GM12878 (cell line): ENCODE results near the gene PIEZO2. TPM values are rescaled to one million over a fixed set of nuclear protein-coding genes. Genes with fewer than 3 reads are reported as not detected.

Experiments
- ATAC-seq: fragments of 200-7000 bp; cut with Tn5 transposase; 3 replicates; pipeline ENCODE4 v1.9.1; 2020; ENCODE audit warnings: mild to moderate bottlenecking, moderate library complexity
- BruUV-seq: library from RNA; stranded (reverse); fragments of 400-500 nt; replicated peaks from 2 replicates; lab custom pipeline; 2021; lab: Mats Ljungman, UMichigan
- CTCF ChIA-PET: fragments of 300-600 bp; sonication (Branson Sonifier 250); formaldehyde crosslinking; extraction: SDS; loops from one replicate; lab custom pipeline; 2021; ENCODE audit warnings: inconsistent platforms; lab: Yijun Ruan, JAX
- POLR2A ChIA-PET: fragments of 350-600 bp; formaldehyde crosslinking; extraction: SDS; loops from one replicate; lab custom pipeline; 2021; ENCODE audit warnings: inconsistent platforms; lab: Charles Lee
- RAD21 ChIA-PET: fragments of 300-600 bp; sonication (Branson Sonifier 250); formaldehyde crosslinking; loops from one replicate; lab custom pipeline; 2023; ENCODE audit warnings: antibody characterized with exemption; ENCODE audit not compliant: unreplicated experiment; lab: Charles Lee
- SMC1A ChIA-PET: fragments of 300-600 bp; sonication (Branson Sonifier 250); formaldehyde crosslinking; loops from one replicate; lab custom pipeline; 2023; ENCODE audit not compliant: unreplicated experiment, uncharacterized antibody; lab: Charles Lee
- DNase-seq: peaks from one replicate; pipeline ENCODE4 v3.0.0-alpha.2; 2011; ENCODE audit warnings: low read depth, low spot score
- FAIRE-seq: peaks from 3 replicates; lab custom pipeline; 2011; peaks lifted over from hg19 to GRCh38; lab: Jason Lieb, UNC
- H2AFZ ChIP-seq: 2 replicates; pipeline ENCODE4 v1.6.0; 2011; ENCODE audit warnings: low read depth, low read length, control low read depth; ENCODE audit not compliant: control insufficient read depth
- H3K27ac ChIP-seq: 2 replicates; pipeline ENCODE4 v1.5.1; 2011; ENCODE audit warnings: control low read depth; ENCODE audit not compliant: control insufficient read depth, insufficient read depth
- H3K27me3 ChIP-seq, 2 experiments: replicated peaks in 1 of 2; 2 replicates each; pipeline versions ENCODE4 v1.6.0 to v1.6.1; 2011; ENCODE audit warnings: low read length in 1 of 2; ENCODE audit not compliant: control insufficient read depth in 2 of 2, insufficient read depth in 2 of 2
- H3K36me3 ChIP-seq, 2 experiments: 2 replicates each; pipeline ENCODE4 v1.5.1; 2011; ENCODE audit warnings: low read length in 1 of 2; ENCODE audit not compliant: control insufficient read depth in 2 of 2, insufficient read depth in 2 of 2
- H3K4me1 ChIP-seq: 2 replicates; pipeline ENCODE4 v1.6.1; 2011; ENCODE audit warnings: mild to moderate bottlenecking, low read length, moderate library complexity, mixed read lengths; ENCODE audit not compliant: control insufficient read depth, insufficient read depth
- H3K4me2 ChIP-seq: 2 replicates; pipeline ENCODE4 v1.6.0; 2011; ENCODE audit warnings: control low read depth; ENCODE audit not compliant: control insufficient read depth, insufficient read depth
- H3K4me3 ChIP-seq: fragments of 200-600 bp; sonication (generic); 2 replicates; pipeline ENCODE4 v1.5.1; 2016
- H3K79me2 ChIP-seq: 2 replicates; pipeline ENCODE4 v1.6.0; 2011; ENCODE audit warnings: low read length; ENCODE audit not compliant: control insufficient read depth, insufficient read depth
- H3K9ac ChIP-seq: 2 replicates; pipeline ENCODE4 v1.8.0; 2011; ENCODE audit warnings: low read length, control low read depth, mixed read lengths; ENCODE audit not compliant: control insufficient read depth, insufficient read depth
- H3K9me3 ChIP-seq: replicated peaks from 3 replicates; pipeline ENCODE4 v1.5.1; 2011; ENCODE audit warnings: mild to moderate bottlenecking, low read length; ENCODE audit not compliant: control insufficient read depth, insufficient read depth
- H4K20me1 ChIP-seq: 2 replicates; pipeline ENCODE4 v1.6.0; 2011; ENCODE audit not compliant: control insufficient read depth, insufficient read depth
- BCL11A ChIP-seq: IDR thresholded peaks from 2 replicates; pipeline ENCODE4 v1.6.1; 2011; ENCODE audit warnings: low read depth, low read length
- BRCA1 ChIP-seq: IDR thresholded peaks from 2 replicates; pipeline ENCODE4 v1.6.1; 2011; ENCODE audit warnings: low read depth, low read length, improper control_type of control experiment
- CBFB ChIP-seq: IDR thresholded peaks from 2 replicates; pipeline ENCODE4 v1.6.1; 2016; ENCODE audit warnings: antibody characterized with exemption, low read depth
- KAT2A ChIP-seq: conservative IDR thresholded peaks from 2 replicates; pipeline ENCODE4 v1.6.1; 2011; ENCODE audit warnings: low read depth, low read length; ENCODE audit not compliant: control insufficient read depth
- NBN ChIP-seq: fragments of 450-650 bp; IDR thresholded peaks from 2 replicates; pipeline ENCODE4 v1.6.1; 2016
- POLR2AphosphoS5 ChIP-seq: IDR thresholded peaks from 2 replicates; pipeline ENCODE4 v1.6.1; 2011; ENCODE audit warnings: mild to moderate bottlenecking, low read length, inconsistent platforms
- RAD21 ChIP-seq: IDR thresholded peaks from 2 replicates; pipeline ENCODE4 v1.6.1; 2011; ENCODE audit warnings: mild to moderate bottlenecking, low read depth, low read length, moderate library complexity; ENCODE audit not compliant: insufficient read depth
- SMARCA5 ChIP-seq: fragments of 450-650 bp; IDR thresholded peaks from 2 replicates; pipeline ENCODE4 v1.6.1; 2017; ENCODE audit warnings: mild to moderate bottlenecking
- TAF1 ChIP-seq: IDR thresholded peaks from 2 replicates; pipeline ENCODE4 v1.6.1; 2011; ENCODE audit warnings: mild to moderate bottlenecking, low read depth, low read length, borderline replicate concordance
- USF2 ChIP-seq: IDR thresholded peaks from 2 replicates; pipeline ENCODE4 v1.6.1; 2011; ENCODE audit warnings: low read depth, low read length, improper control_type of control experiment, borderline replicate concordance
- WRNIP1 ChIP-seq: IDR thresholded peaks from 2 replicates; pipeline ENCODE4 v1.6.1; 2011; ENCODE audit warnings: low read depth, low read length, improper control_type of control experiment, borderline replicate concordance
- WGBS: methylation state at CpG from one replicate; pipeline ENCODE4 v1.1.6; 2016; ENCODE audit warnings: low lambda C conversion rate; ENCODE audit not compliant: insufficient replicate concordance, insufficient coverage; ENCODE audit errors: missing lambda C conversion rate; 5-methylcytosine and 5-hydroxymethylcytosine counted together
- in situ Hi-C: fragments of 300-500 bp; cut with MboI; formaldehyde crosslinking; loops from 9 replicates; pipeline ENCODE4 v1.14.3; 2018; ENCODE audit warnings: mixed read lengths
- intact Hi-C: fragments of 100-400 bp; cut with micrococcal nuclease; formaldehyde crosslinking; loops from one replicate; pipeline ENCODE4 v1.14.2; 2022; ENCODE audit not compliant: unreplicated experiment
- polyA plus RNA-seq, 11 experiments: library from polyadenylated mRNA; depleted of rRNA in 4 of 11; unstranded in 6 of 11; stranded (reverse) in 5 of 11; fragments of >200 nt; fragmentation: Nextera tagmentation in 4 of 11; fragmentation: Illumina TruSeq in 1 of 11; extraction: Ambion mirVana in 4 of 11; extraction: Trizol in 1 of 11; gene quantifications; 1 replicate in 1 of 11; 2 replicates in 10 of 11; pipeline versions ENCODE4 v1.2.1 to v1.2.3, GENCODE V29; 2011 to 2016; ENCODE audit warnings: inconsistent platforms in 2 of 11, missing spikeins in 2 of 11, low read depth in 1 of 11
- total RNA-seq, 4 experiments: library from RNA; depleted of rRNA in 3 of 4; stranded (reverse); fragments of >200 nt in 3 of 4; fragmentation: Illumina TruSeq in 1 of 4; extraction: Trizol in 1 of 4; gene quantifications; 2 replicates each; pipeline versions ENCODE4 v1.2.1 to v1.2.3, GENCODE V29; 2013 to 2021

PIEZO2 gene
- total and polyA plus RNA-seq, 10 of the 15 experiments (the other 5 are each of a cell fraction or from before 2014, with no cell fraction given) = 6.7 to 42.3 (median 27.4) TPM

GRCh38 chr18:10794771-10795170 is 354.6 kb downstream of the PIEZO2 start:
- no peaks in the 10 kb centered on the region for H3K27me3 ChIP-seq
- no peaks in the 10 kb centered on the region for H3K79me2 ChIP-seq
- RAD21 ChIA-PET = interaction anchor here (0.9 kb wide), 1 partner anchor 57 kb away, joined by 3 read pairs; no protein-coding TSS in a partner anchor
- no peak for ATAC-seq
- no peak overlapping the region for H3K4me2 ChIP-seq
- no peak overlapping the region for H2AFZ ChIP-seq
- H3K36me3 ChIP-seq = peaks cover 1 to 19% of the 10 kb centered on the region in 2 experiments
- no peaks in the 10 kb centered on the region for H4K20me1 ChIP-seq
- DNase-seq = no peak
- no TSS peak for BruUV-seq
- in situ Hi-C loops = no loop called here
- intact Hi-C loops = no loop called here
- POLR2A ChIA-PET = no interaction called here
- no peaks in the 10 kb centered on the region; the same call in 2 of the 3 replicates for H3K9me3 ChIP-seq
- H3K9ac ChIP-seq = no peak overlapping the region
- no peak for FAIRE-seq
- TF ChIP-seq RAD21 (no peak), SMARCA5 (no peak), NBN (no peak), BCL11A (no peak), BRCA1 (no peak), KAT2A (no peak), CBFB (no peak), POLR2AphosphoS5 (no peak), USF2 (no peak), TAF1 (no peak), WRNIP1 (no peak)
- no peak overlapping the region for H3K4me3 ChIP-seq
- SMC1A ChIA-PET = interaction anchor here (0.9 to 2.0 kb wide), 4 partner anchors 8 to 360 kb away, joined by 4 to 8 read pairs (median 4); no protein-coding TSS in a partner anchor
- WGBS = 29% methylated on average over 7 of the region's 7 CpGs
- H3K27ac ChIP-seq = no peak overlapping the region
- no peaks in the 10 kb centered on the region for H3K4me1 ChIP-seq
- CTCF ChIA-PET = interaction anchor here (0.7 to 2.2 kb wide), 5 partner anchors 8 to 368 kb away, joined by 3 to 10 read pairs (median 4); no protein-coding TSS in a partner anchor
